ENCODE measurements around the gene PCSK4.
"Not testable (repeated sequence)": the region's sequence is repeated elsewhere in the genome, so short reads cannot be mapped to it uniquely, and the experiment has no call there.

PCSK4 gene

GRCh38 chr19:1531587-1531986 is 41.4 kb upstream of the PCSK4 start:
- TF ChIP-seq, protein P1, sequence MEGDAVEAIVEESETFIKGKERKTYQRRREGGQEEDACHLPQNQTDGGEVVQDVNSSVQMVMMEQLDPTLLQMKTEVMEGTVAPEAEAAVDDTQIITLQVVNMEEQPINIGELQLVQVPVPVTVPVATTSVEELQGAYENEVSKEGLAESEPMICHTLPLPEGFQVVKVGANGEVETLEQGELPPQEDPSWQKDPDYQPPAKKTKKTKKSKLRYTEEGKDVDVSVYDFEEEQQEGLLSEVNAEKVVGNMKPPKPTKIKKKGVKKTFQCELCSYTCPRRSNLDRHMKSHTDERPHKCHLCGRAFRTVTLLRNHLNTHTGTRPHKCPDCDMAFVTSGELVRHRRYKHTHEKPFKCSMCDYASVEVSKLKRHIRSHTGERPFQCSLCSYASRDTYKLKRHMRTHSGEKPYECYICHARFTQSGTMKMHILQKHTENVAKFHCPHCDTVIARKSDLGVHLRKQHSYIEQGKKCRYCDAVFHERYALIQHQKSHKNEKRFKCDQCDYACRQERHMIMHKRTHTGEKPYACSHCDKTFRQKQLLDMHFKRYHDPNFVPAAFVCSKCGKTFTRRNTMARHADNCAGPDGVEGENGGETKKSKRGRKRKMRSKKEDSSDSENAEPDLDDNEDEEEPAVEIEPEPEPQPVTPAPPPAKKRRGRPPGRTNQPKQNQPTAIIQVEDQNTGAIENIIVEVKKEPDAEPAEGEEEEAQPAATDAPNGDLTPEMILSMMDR (IDR thresholded peaks at IDR 0.05; ENCODE audit: borderline replicate concordance, control extremely low read depth, extremely low read depth, insufficient read depth, missing control alignments): no peak
- in situ Hi-C loops (cut with MboI; ENCODE audit: low sequenced_read_pairs, unreplicated experiment): no loop called here
- DNase-seq (ENCODE audit: low spot score): no peak

DNA sequence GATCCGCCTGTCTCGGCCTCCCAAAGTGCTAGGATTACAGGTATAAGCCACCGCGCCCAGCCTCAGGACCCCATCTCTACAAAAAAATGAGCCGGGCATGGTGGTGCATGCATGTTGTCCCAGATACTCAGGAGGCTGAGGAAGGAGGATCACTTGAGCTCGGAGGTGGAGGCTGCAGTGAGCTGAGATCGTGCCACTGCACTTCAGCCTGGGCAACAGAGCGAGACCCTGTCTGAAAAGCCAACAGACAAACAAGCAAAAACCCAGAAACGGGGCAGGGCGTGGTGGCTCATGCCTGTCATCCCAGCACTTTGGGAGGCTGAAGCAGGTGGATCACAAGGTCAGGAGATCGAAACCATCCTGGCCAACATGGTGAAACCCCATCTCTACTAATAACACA is 40.7 kb upstream of the PCSK4 start:
- in situ Hi-C loops (cut with MboI; ENCODE audit: low sequenced_read_pairs, unreplicated experiment); DNase-seq (ENCODE audit: low spot score): not testable (repeated sequence)

- no peak for DNase-seq (ENCODE audit: low spot score)
- in situ Hi-C loops (cut with MboI; ENCODE audit: low sequenced_read_pairs, unreplicated experiment): no loop called here
- TF ChIP-seq, protein P1 (IDR thresholded peaks at IDR 0.05; ENCODE audit: borderline replicate concordance, control extremely low read depth, extremely low read depth, insufficient read depth, missing control alignments): no peak
Observed at GRCh38 chr19:1529430-1529816, 39.3 kb upstream of the PCSK4 start.

- DNase-seq (ENCODE audit: low spot score): no peak
- in situ Hi-C loops (cut with MboI; ENCODE audit: low sequenced_read_pairs, unreplicated experiment): no loop called here
- TF ChIP-seq, protein P1 (IDR thresholded peaks at IDR 0.05; ENCODE audit: borderline replicate concordance, control extremely low read depth, extremely low read depth, insufficient read depth, missing control alignments): no peak
Observed at GRCh38 chr19:1528596-1529429, 38.7 kb upstream of the PCSK4 start.

DNA sequence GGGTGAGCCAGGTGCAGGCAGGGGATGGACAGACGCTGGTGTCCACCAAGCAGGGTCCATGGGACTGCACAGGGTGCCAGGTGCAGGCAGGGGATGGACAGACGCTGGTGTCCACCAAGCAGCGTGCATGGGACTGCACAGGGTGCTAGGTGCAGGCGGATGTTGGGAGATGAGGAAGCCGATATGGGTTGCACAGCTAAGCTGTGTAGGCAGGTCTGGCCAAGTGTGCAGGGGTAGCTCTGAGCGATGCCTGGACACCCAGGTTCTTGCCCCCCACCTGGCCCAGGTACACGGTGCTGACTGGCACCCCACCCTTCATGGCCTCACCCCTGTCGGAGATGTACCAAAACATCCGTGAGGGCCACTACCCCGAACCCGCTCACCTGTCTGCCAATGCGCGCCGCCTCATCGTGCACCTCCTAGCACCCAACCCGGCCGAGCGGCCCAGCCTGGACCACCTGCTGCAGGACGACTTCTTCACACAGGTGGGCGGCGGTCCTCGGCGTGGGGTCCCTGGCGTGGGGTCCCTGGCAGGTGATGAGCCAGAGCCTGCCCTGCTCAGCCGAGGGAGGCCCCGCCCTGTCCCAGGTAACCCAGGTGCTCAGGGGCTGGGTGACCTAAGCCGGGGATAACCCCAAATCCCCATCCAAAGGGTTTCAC is 37.6 kb upstream of the PCSK4 start:
- TF ChIP-seq, protein P1 (IDR thresholded peaks at IDR 0.05; ENCODE audit: borderline replicate concordance, control extremely low read depth, extremely low read depth, insufficient read depth, missing control alignments): no peak
- in situ Hi-C loops (cut with MboI; ENCODE audit: low sequenced_read_pairs, unreplicated experiment): no loop called here
- DNase-seq (ENCODE audit: low spot score): no peak

DNA sequence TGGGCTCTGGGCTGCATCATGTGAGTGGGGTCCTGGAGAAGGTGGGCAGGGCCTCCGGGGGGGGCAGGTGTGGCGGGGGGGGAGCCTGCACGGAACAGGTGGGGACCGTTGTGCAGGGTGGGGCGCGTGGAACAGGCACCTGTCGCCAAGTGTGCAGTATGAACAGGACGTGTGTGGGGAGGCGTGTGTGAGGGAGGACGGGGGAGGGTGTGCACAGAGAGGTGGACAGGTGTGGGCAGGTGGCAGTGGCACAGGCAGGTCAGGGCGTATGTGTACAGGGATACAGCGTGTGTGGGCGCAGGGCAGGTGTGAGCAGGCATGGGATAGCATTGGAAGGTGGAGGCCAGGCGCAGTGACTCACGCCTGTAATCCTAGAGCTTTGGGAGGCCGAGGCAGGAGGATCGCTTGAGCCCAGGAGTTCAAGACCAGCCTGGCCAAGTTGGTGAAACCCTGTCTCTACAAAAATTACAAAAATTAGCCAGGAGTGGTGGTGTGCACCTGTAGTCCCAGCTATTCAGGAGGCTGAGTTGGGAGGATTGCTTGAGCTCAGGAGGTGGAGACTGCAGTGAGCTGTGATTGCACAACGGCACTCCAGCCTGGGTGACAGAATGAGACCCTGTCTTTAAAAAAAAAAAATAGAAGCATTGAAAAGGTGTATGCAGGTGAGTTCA is 37.0 kb upstream of the PCSK4 start:
- TF ChIP-seq, protein P1 (IDR thresholded peaks at IDR 0.05; ENCODE audit: borderline replicate concordance, control extremely low read depth, extremely low read depth, insufficient read depth, missing control alignments): no peak
- in situ Hi-C loops (cut with MboI; ENCODE audit: low sequenced_read_pairs, unreplicated experiment): no loop called here
- no peak for DNase-seq (ENCODE audit: low spot score)

Measured in GM13976 (cell line).